Activated naive CD8-positive, alpha-beta T cell treated with anti-CD3 and anti-CD28 coated beads, Interleukin-2, amount 10 ng/mL, durations not matched to agents 7 days and 5 days (primary cell): Measurements from ENCODE around the gene C1orf159. TPM values are rescaled to one million over a fixed set of nuclear protein-coding genes. Genes with fewer than 3 reads are reported as not detected.

Experiments used
- ATAC-seq: fragments of 150-1000 bp; cut with Tn5 transposase; one replicate; pipeline ENCODE4 v1.10.0; 2021; ENCODE audit warnings: low read depth, moderate library complexity
- POLR2A ChIA-PET: fragments of 350-600 bp; sonication (Branson Sonifier 250); formaldehyde crosslinking; loops from one replicate; lab custom pipeline; 2021; ENCODE audit warnings: antibody characterized with exemption; lab: Charles Lee
- DNase-seq: peaks from one replicate; pipeline ENCODE4 v3.0.0; 2021
- H3K27ac Mint-ChIP-seq: one replicate; pipeline ENCODE4 v1.8.0; 2022; ENCODE audit warnings: mild to moderate bottlenecking, mixed read lengths
- H3K27me3 Mint-ChIP-seq: one replicate; pipeline ENCODE4 v1.8.0; 2022; ENCODE audit warnings: mild to moderate bottlenecking, moderate library complexity, mixed read lengths
- H3K36me3 Mint-ChIP-seq: one replicate; pipeline ENCODE4 v1.8.0; 2021; ENCODE audit warnings: mild to moderate bottlenecking, mixed read lengths
- H3K4me1 Mint-ChIP-seq: one replicate; pipeline ENCODE4 v1.8.0; 2021; ENCODE audit warnings: mixed read lengths
- H3K4me3 Mint-ChIP-seq: one replicate; pipeline ENCODE4 v1.8.0; 2022; ENCODE audit warnings: mild to moderate bottlenecking, moderate library complexity, mixed read lengths
- H3K9me3 Mint-ChIP-seq: one replicate; pipeline ENCODE4 v1.8.0; 2021; ENCODE audit warnings: mixed read lengths
- total RNA-seq, 2 experiments: library from RNA; stranded (reverse); gene quantifications; one replicate each; pipeline ENCODE4 v1.2.3, GENCODE V29; 2021

Gene C1orf159
- total RNA-seq, 2 experiments from 2014 or later = 22.7 to 23.0 TPM

DNA sequence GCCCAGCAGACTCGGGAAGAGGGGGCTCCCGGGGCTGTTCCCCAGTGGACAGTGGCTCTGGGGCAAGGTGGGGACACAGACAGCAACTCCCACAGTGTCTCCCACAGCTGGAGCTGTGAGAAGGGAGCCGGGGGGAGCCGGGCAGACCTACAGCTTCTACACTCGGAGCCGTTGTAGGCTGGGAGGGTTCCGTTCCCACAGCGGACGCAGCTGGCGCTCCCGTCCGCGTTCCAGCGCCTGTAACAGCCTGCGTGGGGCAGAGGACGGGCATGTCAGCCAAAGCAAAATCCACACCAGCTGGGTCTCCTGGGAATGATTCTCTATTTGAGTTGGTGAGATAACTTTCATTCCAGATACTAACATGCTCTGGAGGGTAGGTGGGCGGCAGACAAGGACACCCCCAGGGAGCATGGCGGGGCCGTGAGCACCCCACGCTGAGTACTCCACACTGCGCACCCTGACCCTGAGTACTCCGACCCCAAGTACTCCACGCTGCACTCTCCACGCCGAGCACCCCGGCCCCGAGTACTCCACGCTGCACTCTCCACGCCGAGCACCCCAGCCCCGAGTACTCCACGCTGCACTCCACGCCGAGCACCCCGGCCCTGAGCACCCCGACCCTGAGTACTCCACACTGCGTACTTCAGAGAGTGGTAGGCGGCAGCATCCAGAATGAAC is 28.4 kb downstream of the C1orf159 start:
- peaks cover 6% of the 10 kb centered on the region for H3K36me3 Mint-ChIP-seq
- H3K27me3 Mint-ChIP-seq = no peaks in the 10 kb centered on the region
- no peak for DNase-seq
- H3K27ac Mint-ChIP-seq = no peak overlapping the region
- no peaks in the 10 kb centered on the region for H3K9me3 Mint-ChIP-seq
- H3K4me3 Mint-ChIP-seq = no peak overlapping the region
- ATAC-seq = no peak
- POLR2A ChIA-PET = no interaction called here
- peaks cover 1% of the 10 kb centered on the region for H3K4me1 Mint-ChIP-seq

DNA sequence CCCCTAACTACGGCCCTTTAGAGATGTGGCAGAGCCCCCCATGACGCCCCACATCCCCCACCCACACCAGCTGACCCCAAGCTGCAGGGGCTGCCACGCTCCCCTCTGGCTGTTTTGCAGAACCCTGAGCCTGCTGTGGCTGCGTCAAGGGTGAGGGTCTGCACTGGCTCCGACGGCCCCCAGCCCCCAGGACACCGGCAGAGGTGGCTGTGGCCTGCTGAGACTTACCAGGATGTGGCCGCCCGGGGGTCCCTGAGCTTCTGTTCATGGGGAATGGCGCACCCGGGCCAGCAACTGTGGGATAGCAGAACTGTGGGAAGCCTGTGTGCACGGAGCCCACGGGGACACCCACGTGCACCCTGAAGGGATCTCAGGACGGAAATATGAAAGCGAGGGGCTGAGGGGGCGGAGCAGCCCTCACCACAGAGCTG is 29.0 kb downstream of the C1orf159 start:
- Mint-ChIP-seq H3K27me3 (no peaks in the 10 kb centered on the region), H3K4me1 (peaks cover 1% of the 10 kb centered on the region), H3K4me3 (no peak overlapping the region), H3K9me3 (no peaks in the 10 kb centered on the region), H3K27ac (no peak overlapping the region), H3K36me3 (peaks cover 6% of the 10 kb centered on the region)
- POLR2A ChIA-PET = no interaction called here
- no peak for DNase-seq
- ATAC-seq = no peak

DNA sequence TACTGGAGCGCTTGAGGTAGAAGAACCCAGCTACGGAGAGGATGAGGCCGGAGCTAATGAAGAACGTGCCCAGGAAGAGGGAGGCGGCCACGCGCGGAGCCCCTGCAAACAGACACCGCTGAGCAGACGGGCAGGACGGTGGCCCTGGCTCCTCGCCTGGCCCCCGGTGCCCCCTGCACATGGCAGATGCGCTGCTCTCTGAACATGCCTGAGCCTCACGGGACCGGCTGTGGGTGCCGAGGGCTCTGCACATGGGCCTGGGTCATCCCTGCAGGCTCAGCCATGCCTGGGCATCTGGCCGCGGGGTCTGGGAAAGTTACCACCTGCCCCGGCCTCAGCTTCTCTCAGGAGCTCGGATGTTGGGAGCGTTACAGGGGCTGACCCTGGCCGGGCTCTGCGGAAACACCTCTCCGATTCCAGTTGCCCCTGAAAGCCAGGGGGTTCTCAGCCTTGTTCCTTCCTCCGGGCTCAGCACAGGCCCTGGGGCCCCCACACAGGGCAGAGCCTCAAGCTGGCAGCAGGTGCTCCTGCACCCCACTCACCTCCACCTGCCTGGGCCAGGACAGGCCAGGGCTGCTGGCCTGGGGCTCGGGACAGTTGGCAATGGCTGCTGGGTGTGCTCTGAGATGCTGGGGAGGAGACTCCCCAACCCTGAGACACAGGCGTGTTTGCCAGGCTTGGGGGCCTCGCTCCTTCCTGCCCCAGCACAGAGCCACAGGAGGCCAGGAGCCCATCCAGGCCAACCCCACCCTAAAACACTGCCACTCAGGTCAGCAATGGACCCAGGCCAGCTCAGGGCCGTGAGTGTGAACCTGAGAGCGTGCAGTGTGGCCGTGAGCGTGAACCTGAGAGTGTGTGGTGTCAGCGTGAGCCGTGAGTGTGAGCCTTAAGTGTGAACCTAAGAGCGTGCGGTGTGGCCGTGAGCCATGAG is 29.7 kb downstream of the C1orf159 start:
- Mint-ChIP-seq H3K9me3 (no peaks in the 10 kb centered on the region), H3K4me3 (no peak overlapping the region), H3K27me3 (no peaks in the 10 kb centered on the region), H3K4me1 (peaks cover 1% of the 10 kb centered on the region), H3K27ac (no peak overlapping the region), H3K36me3 (peaks cover 4% of the 10 kb centered on the region)
- POLR2A ChIA-PET = no interaction called here
- ATAC-seq = no peak
- DNase-seq = no peak

- POLR2A ChIA-PET = no interaction called here
- Mint-ChIP-seq H3K9me3 (no peaks in the 10 kb centered on the region), H3K36me3 (peaks cover 4% of the 10 kb centered on the region), H3K27me3 (no peaks in the 10 kb centered on the region), H3K4me1 (peaks cover 1% of the 10 kb centered on the region), H3K27ac (no peak overlapping the region), H3K4me3 (no peak overlapping the region)
- DNase-seq (no peak), ATAC-seq (no peak)
These were observed 30.6 kb downstream of the C1orf159 start for GRCh38 chr1:1085171-1085841.

- Mint-ChIP-seq H3K36me3 (peaks cover 4% of the 10 kb centered on the region), H3K9me3 (no peaks in the 10 kb centered on the region), H3K4me3 (no peak overlapping the region), H3K27me3 (no peaks in the 10 kb centered on the region), H3K27ac (no peak overlapping the region), H3K4me1 (peaks cover 1% of the 10 kb centered on the region)
- POLR2A ChIA-PET = no interaction called here
- DNase-seq = peak; percentile 30
- no peak for ATAC-seq
These were observed 31.3 kb downstream of the C1orf159 start for GRCh38 chr1:1084372-1085170.

DNA sequence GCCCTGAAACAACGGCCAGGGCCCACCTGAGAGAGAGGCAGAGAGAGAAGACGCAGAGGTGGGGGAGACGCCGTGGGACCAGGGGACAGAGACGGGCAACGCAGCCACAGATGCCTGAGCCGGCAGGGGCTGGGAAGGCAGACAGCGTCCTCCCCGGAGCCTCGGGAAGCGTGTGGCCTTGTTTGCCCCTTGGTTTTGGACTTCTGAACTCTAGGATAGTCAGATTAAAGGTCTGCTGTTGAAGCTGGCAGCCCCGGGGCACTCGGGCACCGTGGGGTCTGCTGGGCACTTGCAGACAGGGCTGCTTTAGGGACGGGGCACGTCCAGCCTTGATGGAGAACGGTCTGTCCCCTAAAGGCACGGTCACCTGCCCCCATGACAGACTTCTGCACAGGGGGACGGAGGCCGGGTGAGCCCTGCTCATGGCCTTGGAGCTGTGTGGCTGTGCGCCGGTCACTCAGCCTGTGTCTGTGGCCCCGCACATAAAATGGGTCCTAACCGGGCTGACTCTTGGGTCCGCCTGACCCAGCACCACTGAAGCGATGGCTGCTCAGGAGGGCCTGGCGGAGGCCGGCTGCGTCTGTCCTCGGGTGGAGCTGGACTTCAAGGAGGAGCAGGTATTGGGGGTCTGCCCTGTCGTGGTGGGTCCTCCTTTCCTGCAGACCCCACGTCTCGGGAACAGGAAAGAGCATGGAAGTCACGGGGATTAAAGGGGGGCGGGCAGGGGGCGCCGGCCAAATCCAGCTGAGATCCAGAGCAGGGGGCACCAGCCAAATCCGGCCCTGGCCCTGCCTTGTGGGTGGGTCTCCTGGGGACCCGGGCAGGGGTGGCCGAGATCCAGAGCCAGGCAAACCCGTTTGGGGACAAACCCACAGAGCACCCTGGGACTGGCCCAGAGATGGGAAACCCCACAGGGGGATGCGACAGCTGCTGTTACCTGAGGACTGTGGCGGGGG is 32.2 kb downstream of the C1orf159 start:
- Mint-ChIP-seq H3K36me3 (peaks cover 4% of the 10 kb centered on the region), H3K27me3 (no peaks in the 10 kb centered on the region), H3K4me3 (no peak overlapping the region), H3K9me3 (no peaks in the 10 kb centered on the region), H3K27ac (no peak overlapping the region), H3K4me1 (peaks cover 4% of the 10 kb centered on the region)
- no peak for ATAC-seq
- POLR2A ChIA-PET = no interaction called here
- peak; percentile 29 for DNase-seq

DNA sequence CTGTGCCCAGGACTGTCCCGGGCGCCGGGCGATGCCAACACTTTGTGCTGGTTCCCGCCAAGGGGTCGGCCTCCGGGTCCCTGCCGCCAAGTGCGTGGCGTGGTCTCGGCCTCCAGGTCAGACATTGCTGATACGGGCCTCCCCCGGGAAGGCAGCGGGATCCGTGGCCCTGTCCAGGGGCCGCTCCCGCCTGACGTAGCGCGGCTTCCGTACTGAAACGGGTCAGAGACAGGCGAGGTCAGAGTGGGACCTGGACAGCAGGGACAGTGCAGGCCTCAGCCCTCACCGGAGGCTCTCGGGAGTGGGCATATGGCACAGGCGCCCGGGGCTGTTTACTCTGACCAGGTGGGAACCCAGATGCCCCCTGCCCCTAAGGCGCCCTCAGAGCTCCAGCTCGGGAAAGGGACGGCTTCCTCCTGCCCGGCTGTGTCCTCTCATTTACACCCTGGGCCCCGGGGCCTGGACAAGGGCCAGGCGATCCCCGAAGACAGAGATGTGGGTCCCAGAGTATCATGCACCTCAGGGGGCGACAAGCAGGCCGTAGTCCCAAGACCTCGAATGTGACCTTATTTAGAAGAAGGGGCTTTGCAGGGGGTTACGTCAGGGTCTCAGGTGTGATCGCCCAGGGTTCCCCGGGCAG is 33.0 kb downstream of the C1orf159 start:
- POLR2A ChIA-PET = no interaction called here
- H3K27me3 Mint-ChIP-seq = no peaks in the 10 kb centered on the region
- H3K9me3 Mint-ChIP-seq = no peaks in the 10 kb centered on the region
- DNase-seq (peak; percentile 31), ATAC-seq (no peak)
- H3K4me1 Mint-ChIP-seq = peaks cover 4% of the 10 kb centered on the region
- no peak overlapping the region for H3K27ac Mint-ChIP-seq
- no peak overlapping the region for H3K4me3 Mint-ChIP-seq
- peaks cover 2% of the 10 kb centered on the region for H3K36me3 Mint-ChIP-seq

DNA sequence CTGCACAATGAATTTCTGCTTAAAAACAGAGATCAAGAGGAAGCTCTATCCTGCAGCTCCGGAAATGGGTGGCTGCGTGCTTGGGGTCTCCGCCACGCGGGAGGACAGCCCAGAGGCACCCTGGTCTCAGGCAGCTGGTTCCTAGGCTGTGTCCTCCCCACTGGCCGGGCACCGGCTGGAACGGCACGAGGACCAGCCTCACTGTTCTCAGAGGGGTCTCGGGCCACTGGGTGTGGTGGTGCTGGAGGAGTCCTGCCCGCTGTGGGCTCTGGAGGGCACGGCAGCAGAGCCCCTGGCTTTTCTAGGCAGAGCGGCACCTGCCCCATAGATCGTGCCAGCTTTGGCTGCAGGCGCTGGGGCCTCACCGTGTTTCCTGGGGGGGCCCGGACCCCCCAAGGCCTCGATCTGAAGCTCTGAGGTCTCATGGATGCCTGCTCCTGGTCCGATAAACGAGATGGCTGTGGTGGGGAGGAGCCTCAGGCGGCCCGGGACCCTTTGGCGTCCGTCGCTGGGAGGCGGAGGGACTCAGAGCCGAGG is 33.6 kb downstream of the C1orf159 start:
- Mint-ChIP-seq H3K9me3 (no peaks in the 10 kb centered on the region), H3K27ac (no peak overlapping the region), H3K4me1 (peaks cover 4% of the 10 kb centered on the region), H3K27me3 (no peaks in the 10 kb centered on the region), H3K36me3 (peaks cover 2% of the 10 kb centered on the region), H3K4me3 (no peak overlapping the region)
- no peak for ATAC-seq
- POLR2A ChIA-PET = no interaction called here
- DNase-seq = peak; percentile 34

- no peak for DNase-seq
- POLR2A ChIA-PET = no interaction called here
- Mint-ChIP-seq H3K4me3 (no peak overlapping the region), H3K9me3 (no peaks in the 10 kb centered on the region), H3K36me3 (peaks cover 2% of the 10 kb centered on the region), H3K27ac (no peak overlapping the region), H3K27me3 (no peaks in the 10 kb centered on the region), H3K4me1 (peaks cover 3% of the 10 kb centered on the region)
- ATAC-seq = no peak
These were observed 34.3 kb downstream of the C1orf159 start for GRCh38 chr1:1081311-1082238.

GRCh38 chr1:1080951-1081310 is 35.0 kb downstream of the C1orf159 start:
- H3K27ac Mint-ChIP-seq = no peak overlapping the region
- no peaks in the 10 kb centered on the region for H3K27me3 Mint-ChIP-seq
- H3K36me3 Mint-ChIP-seq = peaks cover 2% of the 10 kb centered on the region
- H3K9me3 Mint-ChIP-seq = no peaks in the 10 kb centered on the region
- H3K4me1 Mint-ChIP-seq = peaks cover 2% of the 10 kb centered on the region
- DNase-seq (peak; percentile 27), ATAC-seq (no peak)
- H3K4me3 Mint-ChIP-seq = no peak overlapping the region
- POLR2A ChIA-PET = no interaction called here
